Measurements from ENCODE around the gene F7.

DNA sequence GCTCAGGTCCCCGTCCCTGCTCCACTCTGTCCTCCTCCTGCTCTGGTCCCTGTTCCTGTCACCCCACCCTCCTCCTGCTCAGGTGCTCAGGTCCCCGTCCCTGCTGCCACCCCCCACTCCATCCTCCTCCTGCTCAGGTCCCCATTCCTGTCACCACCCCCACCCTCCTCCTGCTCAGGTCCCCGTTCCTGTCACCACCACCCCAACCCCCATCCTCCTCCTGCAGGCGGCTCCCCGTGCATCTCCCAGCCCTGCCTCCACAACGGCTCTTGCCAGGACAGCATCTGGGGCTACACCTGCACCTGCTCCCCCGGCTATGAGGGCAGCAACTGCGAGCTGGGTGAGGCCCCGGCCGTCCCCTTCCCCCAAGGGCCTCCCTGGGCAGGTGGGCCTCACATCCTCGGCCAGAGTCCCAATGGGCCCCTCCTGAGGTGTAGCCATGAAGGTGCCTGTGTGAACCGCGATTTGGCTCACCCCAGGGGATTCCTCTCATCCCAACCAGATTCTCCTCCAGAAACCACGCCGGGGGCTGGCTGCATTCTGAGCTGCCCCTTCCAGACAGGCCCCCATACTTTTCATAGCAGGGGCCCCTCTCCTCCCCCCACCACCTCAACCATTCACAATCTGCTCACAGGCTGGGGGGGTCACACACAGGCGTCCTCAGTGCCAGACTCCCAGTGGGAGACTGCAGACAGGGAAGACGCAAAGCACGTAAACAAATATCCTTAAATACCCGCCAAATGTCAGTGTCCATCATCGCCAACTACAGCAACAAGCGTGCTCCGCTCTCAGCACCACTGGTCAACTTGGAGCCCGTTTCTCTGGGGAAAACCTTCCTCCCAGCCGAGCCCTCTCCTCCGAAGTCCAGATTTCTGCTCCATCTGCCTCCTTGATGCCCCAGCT is 57.4 kb downstream of the F7 start:
- TF ChIP-seq CTCF (IDR thresholded peaks at IDR 0.05 in 8 of 11, conservative IDR thresholded peaks at IDR 0.05 in 3 of 11) (no peak), POLR2AphosphoS5 (IDR thresholded peaks at IDR 0.05) (no peak)

Data from spleen (tissue), 7 donors.